Peyer's patch (tissue), 4 donors: ENCODE measurements around the gene WWOX. TPM values are rescaled to one million over a fixed set of nuclear protein-coding genes. Genes with fewer than 3 reads are reported as not detected.

Experiments
- DNase-seq, 3 donors: peaks; one replicate each; pipeline ENCODE4 v3.0.0-alpha.2; 2017 to 2019
- H3K27ac ChIP-seq, 4 donors: fragments of 200-600 bp; sonication (generic); one replicate each; pipeline ENCODE4 v1.5.1; 2016 to 2019
- H3K27me3 ChIP-seq, 2 donors: fragments of 200-600 bp; sonication (generic); one replicate each; pipeline ENCODE4 v1.5.1; 2019
- H3K36me3 ChIP-seq, 3 donors: fragments of 200-600 bp; sonication (generic); one replicate each; pipeline ENCODE4 v1.5.1; 2016 to 2019
- H3K4me1 ChIP-seq, 4 donors: fragments of 200-600 bp; sonication (generic); one replicate each; pipeline ENCODE4 v1.5.1; 2016 to 2019
- H3K4me3 ChIP-seq, 4 donors: fragments of 200-600 bp; sonication (generic); 1 replicate in 3 of 4; 2 replicates in 1 of 4; pipeline ENCODE4 v1.5.1; 2016 to 2019; ENCODE audit warnings: mild to moderate bottlenecking in 1 of 4
- H3K9me3 ChIP-seq, 4 donors: fragments of 200-600 bp; sonication (generic); one replicate each; pipeline ENCODE4 v1.5.1; 2016 to 2019; ENCODE audit warnings: mild to moderate bottlenecking in 1 of 4
- POLR2A ChIP-seq, 2 donors: fragments of 450-650 bp; IDR thresholded peaks; one replicate each; pipeline ENCODE4 v1.5.1; 2017; ENCODE audit warnings: antibody characterized with exemption in 2 of 2, mild to moderate bottlenecking in 2 of 2, moderate library complexity in 2 of 2
- total RNA-seq, 4 donors: library from RNA; depleted of rRNA; stranded (reverse); fragments of >200 nt; gene quantifications; one replicate each; pipeline ENCODE4 v1.1.0, GENCODE V29; 2016
- TF ChIP-seq, protein P1 (sequence below), 6 experiments: fragments of 450-650 bp in 4 of 6; fragments of 200-600 bp in 2 of 6; sonication (generic) in 1 of 6; IDR thresholded peaks; one replicate each; pipeline ENCODE4 v1.5.1; 2017 to 2019; ENCODE audit warnings: antibody characterized with exemption in 6 of 6, mild to moderate bottlenecking in 3 of 6, moderate library complexity in 1 of 6

WWOX gene
- total RNA-seq, 4 donors from 2014 or later = 17.3 to 197 (median 57.5) TPM

DNA sequence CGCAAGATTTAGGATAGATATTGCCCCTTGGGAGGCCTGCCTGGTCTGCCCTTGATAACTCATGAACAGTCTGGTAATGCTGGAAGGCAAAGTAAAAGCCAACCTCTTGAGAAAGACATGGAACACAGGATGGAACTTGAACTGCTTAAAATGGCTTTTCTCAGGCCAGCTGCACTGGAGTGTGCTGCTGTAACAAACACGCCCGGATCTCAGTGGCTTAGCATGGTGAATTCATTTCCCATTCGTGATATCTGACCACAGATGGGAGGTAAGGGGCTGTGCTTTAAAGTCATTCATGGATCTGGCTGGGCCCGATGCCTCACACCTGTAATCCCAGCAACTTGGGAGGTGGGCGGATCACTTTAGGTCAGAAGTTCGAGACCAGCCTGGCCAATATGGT, 113.2 kb downstream of the WWOX start:
- no peaks in the 10 kb centered on the region for H3K4me1 ChIP-seq
- no peak overlapping the region for H3K27ac ChIP-seq
- H3K9me3 ChIP-seq = no peaks in the 10 kb centered on the region
- H3K36me3 ChIP-seq = no peaks in the 10 kb centered on the region
- no peaks in the 10 kb centered on the region for H3K27me3 ChIP-seq
- no peak overlapping the region for H3K4me3 ChIP-seq
- TF ChIP-seq, protein P1, sequence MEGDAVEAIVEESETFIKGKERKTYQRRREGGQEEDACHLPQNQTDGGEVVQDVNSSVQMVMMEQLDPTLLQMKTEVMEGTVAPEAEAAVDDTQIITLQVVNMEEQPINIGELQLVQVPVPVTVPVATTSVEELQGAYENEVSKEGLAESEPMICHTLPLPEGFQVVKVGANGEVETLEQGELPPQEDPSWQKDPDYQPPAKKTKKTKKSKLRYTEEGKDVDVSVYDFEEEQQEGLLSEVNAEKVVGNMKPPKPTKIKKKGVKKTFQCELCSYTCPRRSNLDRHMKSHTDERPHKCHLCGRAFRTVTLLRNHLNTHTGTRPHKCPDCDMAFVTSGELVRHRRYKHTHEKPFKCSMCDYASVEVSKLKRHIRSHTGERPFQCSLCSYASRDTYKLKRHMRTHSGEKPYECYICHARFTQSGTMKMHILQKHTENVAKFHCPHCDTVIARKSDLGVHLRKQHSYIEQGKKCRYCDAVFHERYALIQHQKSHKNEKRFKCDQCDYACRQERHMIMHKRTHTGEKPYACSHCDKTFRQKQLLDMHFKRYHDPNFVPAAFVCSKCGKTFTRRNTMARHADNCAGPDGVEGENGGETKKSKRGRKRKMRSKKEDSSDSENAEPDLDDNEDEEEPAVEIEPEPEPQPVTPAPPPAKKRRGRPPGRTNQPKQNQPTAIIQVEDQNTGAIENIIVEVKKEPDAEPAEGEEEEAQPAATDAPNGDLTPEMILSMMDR (IDR thresholded peaks at IDR 0.05) = no peak
- TF ChIP-seq POLR2A (IDR thresholded peaks at IDR 0.05) = no peak
- DNase-seq = no peak

DNA sequence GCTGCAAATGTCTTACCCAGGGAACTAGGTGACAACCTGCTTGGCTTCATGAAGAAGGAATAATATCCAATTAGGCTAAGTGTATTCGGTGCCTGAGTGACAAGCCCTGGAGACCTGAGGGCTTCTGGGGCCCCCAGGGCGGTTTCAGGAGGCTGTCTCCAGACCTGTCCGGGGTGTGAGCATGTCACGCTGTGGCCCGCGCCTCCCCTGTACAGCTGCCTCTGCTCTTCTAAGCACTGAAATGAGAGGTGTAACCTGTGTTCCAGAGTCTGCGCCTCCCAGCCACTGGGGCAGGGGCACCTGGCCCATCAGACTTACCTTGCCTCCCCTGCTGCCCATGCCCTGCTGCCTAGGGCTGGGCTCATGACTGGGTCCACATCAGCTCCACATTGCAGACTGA, 114.3 kb downstream of the WWOX start:
- no peaks in the 10 kb centered on the region for H3K27me3 ChIP-seq
- H3K4me3 ChIP-seq = no peak overlapping the region
- TF ChIP-seq, protein P1 (IDR thresholded peaks at IDR 0.05) = no peak
- no peak for TF ChIP-seq POLR2A (IDR thresholded peaks at IDR 0.05)
- no peak overlapping the region for H3K27ac ChIP-seq
- no peaks in the 10 kb centered on the region for H3K36me3 ChIP-seq
- H3K4me1 ChIP-seq = no peaks in the 10 kb centered on the region
- no peaks in the 10 kb centered on the region for H3K9me3 ChIP-seq
- DNase-seq = no peak

DNA sequence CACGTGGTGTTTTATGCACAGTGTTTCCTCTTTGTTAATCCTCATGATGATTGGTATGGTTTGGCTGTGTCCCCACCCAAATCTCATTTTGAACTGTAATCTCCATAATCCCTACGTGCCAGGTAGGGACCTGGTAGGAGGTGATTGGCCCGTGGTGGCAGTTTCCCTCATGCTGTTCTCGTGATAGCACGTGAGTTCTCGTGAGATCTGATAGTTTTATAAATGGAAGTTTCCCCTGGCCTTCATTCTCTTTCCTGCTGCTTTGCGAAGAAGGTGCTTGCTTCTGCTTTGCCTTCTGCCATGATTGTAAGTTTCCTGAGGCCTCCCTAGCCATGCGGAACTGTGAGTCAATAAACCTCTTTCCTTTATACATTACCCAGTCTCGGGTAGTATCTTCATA, 115.8 kb downstream of the WWOX start:
- TF ChIP-seq, protein P1 (IDR thresholded peaks at IDR 0.05) = no peak
- no peak for TF ChIP-seq POLR2A (IDR thresholded peaks at IDR 0.05)
- H3K4me1 ChIP-seq = no peaks in the 10 kb centered on the region
- H3K27ac ChIP-seq = no peak overlapping the region
- H3K27me3 ChIP-seq = no peaks in the 10 kb centered on the region
- no peaks in the 10 kb centered on the region for H3K36me3 ChIP-seq
- no peak overlapping the region for H3K4me3 ChIP-seq
- no peaks in the 10 kb centered on the region for H3K9me3 ChIP-seq
- no peak for DNase-seq

DNA sequence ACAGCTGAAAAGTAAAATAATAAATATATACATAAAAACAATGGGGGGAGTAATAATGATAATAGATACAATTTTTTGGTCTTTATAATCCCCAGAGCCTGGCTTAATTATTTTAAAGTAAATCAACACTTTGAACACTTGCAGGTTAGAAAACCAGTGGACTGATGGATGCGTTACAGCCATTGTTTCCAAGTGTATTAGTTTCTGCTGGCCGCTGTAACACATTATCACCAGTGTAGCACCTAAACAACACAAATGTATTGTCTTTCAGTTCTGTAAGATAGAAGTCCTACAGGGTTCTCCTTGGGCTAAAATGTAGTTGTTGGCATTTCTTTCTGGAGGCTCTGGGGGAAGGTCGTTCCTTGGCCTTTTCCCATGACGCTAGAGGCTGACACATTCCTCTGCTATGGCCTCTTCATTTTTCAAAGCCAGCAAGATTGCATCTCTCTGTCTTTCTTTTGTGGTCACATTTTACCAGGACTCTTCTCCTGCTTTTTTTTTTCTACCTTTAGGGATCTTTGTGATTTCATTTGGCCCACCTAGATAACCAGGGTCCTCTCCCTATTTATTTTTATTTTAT, 116.8 kb downstream of the WWOX start:
- Histone ChIP-seq H3K27me3 (no peaks in the 10 kb centered on the region), H3K27ac (no peak overlapping the region), H3K4me1 (no peaks in the 10 kb centered on the region), H3K4me3 (no peak overlapping the region), H3K9me3 (no peaks in the 10 kb centered on the region), H3K36me3 (no peaks in the 10 kb centered on the region)
- no peak for DNase-seq
- TF ChIP-seq, protein P1 (IDR thresholded peaks at IDR 0.05) = no peak
- TF ChIP-seq POLR2A (IDR thresholded peaks at IDR 0.05) = no peak

DNA sequence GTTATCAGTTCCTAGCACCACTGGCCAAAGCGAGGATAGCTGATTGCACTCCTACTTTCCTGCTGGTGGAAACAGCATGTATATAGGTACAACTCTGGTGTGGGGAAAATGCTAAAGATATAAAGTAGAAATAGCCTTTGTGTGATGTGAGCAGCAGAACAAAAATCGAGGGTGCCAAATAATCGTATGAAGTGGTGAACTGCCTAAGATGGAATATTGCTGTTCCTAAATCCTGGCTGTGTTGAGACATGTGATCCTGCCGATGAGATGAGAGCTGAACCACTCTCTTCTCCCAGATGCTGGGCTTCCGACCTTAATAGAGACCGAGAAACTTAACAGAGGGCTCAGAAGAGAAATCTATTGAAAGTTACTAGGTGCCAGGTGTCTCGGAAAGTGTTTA, 117.8 kb downstream of the WWOX start:
- Histone ChIP-seq H3K36me3 (no peaks in the 10 kb centered on the region), H3K9me3 (no peaks in the 10 kb centered on the region)

More for the DNA sequence above, 117.8 kb downstream of the WWOX start:
- no peaks in the 10 kb centered on the region for H3K27me3 ChIP-seq
- no peak for DNase-seq
- H3K27ac ChIP-seq = no peak overlapping the region
- TF ChIP-seq, protein P1 (IDR thresholded peaks at IDR 0.05) = no peak
- TF ChIP-seq POLR2A (IDR thresholded peaks at IDR 0.05) = no peak
- H3K4me1 ChIP-seq = no peaks in the 10 kb centered on the region
- no peak overlapping the region for H3K4me3 ChIP-seq
